Measurements from ENCODE around the gene PFN1. TPM values are rescaled to one million over a fixed set of nuclear protein-coding genes. Genes with fewer than 3 reads are reported as not detected.

Gene PFN1
- total RNA-seq, 1 donor from 2014 or later = 1,346 TPM

DNA sequence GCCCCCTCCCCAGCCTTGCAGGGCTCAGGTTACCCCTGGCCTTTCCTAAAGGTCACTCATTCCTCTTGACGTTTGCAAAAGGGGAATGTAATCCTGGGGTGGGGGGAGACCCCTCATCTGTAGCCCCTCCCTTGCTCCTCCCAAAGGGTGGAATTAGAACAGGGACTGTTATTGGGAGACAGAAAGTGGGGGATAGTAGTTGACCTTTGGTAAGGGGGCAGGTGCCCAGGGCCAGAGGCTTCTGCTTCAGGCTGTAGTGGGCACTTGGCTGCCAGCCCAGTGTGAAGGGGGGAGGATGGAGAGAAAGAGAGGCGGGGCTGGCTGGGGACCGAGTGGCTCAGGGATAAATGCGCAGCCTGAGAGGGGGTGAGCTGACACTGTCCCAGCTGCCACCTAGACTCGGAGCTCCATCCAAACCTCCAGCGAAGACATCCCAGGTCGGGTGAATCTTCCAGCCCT, 2.4 kb upstream of the PFN1 start, which contains the start of gene ENO3:
Gene ENO3 (plus strand): TSS at position 374 of the 459 bp plus-strand sequence. CDS start 711 bp downstream, outside the sequence.
- H3K4me2 ChIP-seq (ENCODE audit: low read length) = peak within 1 kb of the TSS; percentile 99
- H4K20me1 ChIP-seq (ENCODE audit: insufficient read depth, low read length) = peaks cover 26% of the 10 kb centered on the region
- TF ChIP-seq EZH2 (IDR thresholded peaks at IDR 0.05; ENCODE audit: insufficient read depth, low read length) = no peak
- TF ChIP-seq, protein P1, sequence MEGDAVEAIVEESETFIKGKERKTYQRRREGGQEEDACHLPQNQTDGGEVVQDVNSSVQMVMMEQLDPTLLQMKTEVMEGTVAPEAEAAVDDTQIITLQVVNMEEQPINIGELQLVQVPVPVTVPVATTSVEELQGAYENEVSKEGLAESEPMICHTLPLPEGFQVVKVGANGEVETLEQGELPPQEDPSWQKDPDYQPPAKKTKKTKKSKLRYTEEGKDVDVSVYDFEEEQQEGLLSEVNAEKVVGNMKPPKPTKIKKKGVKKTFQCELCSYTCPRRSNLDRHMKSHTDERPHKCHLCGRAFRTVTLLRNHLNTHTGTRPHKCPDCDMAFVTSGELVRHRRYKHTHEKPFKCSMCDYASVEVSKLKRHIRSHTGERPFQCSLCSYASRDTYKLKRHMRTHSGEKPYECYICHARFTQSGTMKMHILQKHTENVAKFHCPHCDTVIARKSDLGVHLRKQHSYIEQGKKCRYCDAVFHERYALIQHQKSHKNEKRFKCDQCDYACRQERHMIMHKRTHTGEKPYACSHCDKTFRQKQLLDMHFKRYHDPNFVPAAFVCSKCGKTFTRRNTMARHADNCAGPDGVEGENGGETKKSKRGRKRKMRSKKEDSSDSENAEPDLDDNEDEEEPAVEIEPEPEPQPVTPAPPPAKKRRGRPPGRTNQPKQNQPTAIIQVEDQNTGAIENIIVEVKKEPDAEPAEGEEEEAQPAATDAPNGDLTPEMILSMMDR (IDR thresholded peaks at IDR 0.05; ENCODE audit: insufficient read depth, low read depth, low read length) = no peak
- H3K27me3 Mint-ChIP-seq (ENCODE audit: low read depth, unreplicated experiment) = no peaks in the 10 kb centered on the region
- H3K4me1 ChIP-seq (ENCODE audit: insufficient read depth, low read length) = peaks cover 29% of the 10 kb centered on the region
- no peaks in the 10 kb centered on the region for H3K9me3 ChIP-seq (ENCODE audit: insufficient read depth, low read depth, low read length)
- no peak for DNase-seq (ENCODE audit: low read depth)
- peaks cover 26% of the 10 kb centered on the region for H3K79me2 ChIP-seq (ENCODE audit: insufficient read depth, low read length)
- peak within 1 kb of the TSS; percentile 75 for H3K9ac ChIP-seq (ENCODE audit: low read length)
- H3K9me3 Mint-ChIP-seq (ENCODE audit: unreplicated experiment) = no peaks in the 10 kb centered on the region
- no peaks in the 10 kb centered on the region for H3K27me3 ChIP-seq (ENCODE audit: insufficient read depth, low read length)
- H3K36me3 ChIP-seq (ENCODE audit: insufficient read depth, low read length) = peaks cover 8% of the 10 kb centered on the region
- H2AFZ ChIP-seq (ENCODE audit: low read depth, low read length) = peak within 1 kb of the TSS; percentile 64
- H3K36me3 Mint-ChIP-seq (ENCODE audit: low read depth, unreplicated experiment) = peaks cover 13% of the 10 kb centered on the region
- peak within 1 kb of the TSS; percentile 62 for H3K27ac Mint-ChIP-seq (ENCODE audit: unreplicated experiment)
- no peak for FAIRE-seq
- H3K4me1 Mint-ChIP-seq (ENCODE audit: low read depth, unreplicated experiment) = peaks cover 28% of the 10 kb centered on the region
- H3K4me3 ChIP-seq (ENCODE audit: insufficient read depth, low read depth, low read length) = peak within 1 kb of the TSS; percentile 22
- peak within 1 kb of the TSS; percentile 81 for H3K4me3 Mint-ChIP-seq (ENCODE audit: unreplicated experiment)
- H3K27ac ChIP-seq (ENCODE audit: low read depth, low read length) = peak within 1 kb of the TSS; percentile 66

- Histone ChIP-seq H3K27me3 (ENCODE audit: insufficient read depth, low read length) (no peaks in the 10 kb centered on the region), H3K9ac (ENCODE audit: low read length) (peak overlapping the region; percentile 75), H3K4me3 (ENCODE audit: insufficient read depth, low read depth, low read length) (peak overlapping the region; percentile 22), H2AFZ (ENCODE audit: low read depth, low read length) (peak overlapping the region; percentile 64), H4K20me1 (ENCODE audit: insufficient read depth, low read length) (peaks cover 32% of the 10 kb centered on the region), H3K4me1 (ENCODE audit: insufficient read depth, low read length) (peaks cover 35% of the 10 kb centered on the region), H3K27ac (ENCODE audit: low read depth, low read length) (peak overlapping the region; percentile 66), H3K36me3 (ENCODE audit: insufficient read depth, low read length) (peaks cover 11% of the 10 kb centered on the region), H3K9me3 (ENCODE audit: insufficient read depth, low read depth, low read length) (no peaks in the 10 kb centered on the region), H3K4me2 (ENCODE audit: low read length) (peak overlapping the region; percentile 99), H3K79me2 (ENCODE audit: insufficient read depth, low read length) (peaks cover 31% of the 10 kb centered on the region)
- Mint-ChIP-seq H3K27ac (ENCODE audit: unreplicated experiment) (peak overlapping the region; percentile 62), H3K9me3 (ENCODE audit: unreplicated experiment) (no peaks in the 10 kb centered on the region), H3K27me3 (ENCODE audit: low read depth, unreplicated experiment) (no peaks in the 10 kb centered on the region), H3K4me1 (ENCODE audit: low read depth, unreplicated experiment) (peaks cover 34% of the 10 kb centered on the region), H3K36me3 (ENCODE audit: low read depth, unreplicated experiment) (peaks cover 14% of the 10 kb centered on the region), H3K4me3 (ENCODE audit: unreplicated experiment) (peak overlapping the region; percentile 81)
- FAIRE-seq (no peak), DNase-seq (ENCODE audit: low read depth) (no peak)
- TF ChIP-seq, protein P1 (IDR thresholded peaks at IDR 0.05; ENCODE audit: insufficient read depth, low read depth, low read length) = no peak
- no peak for TF ChIP-seq EZH2 (IDR thresholded peaks at IDR 0.05; ENCODE audit: insufficient read depth, low read length)
Observed at GRCh38 chr17:4950075-4950745, 1.9 kb upstream of the PFN1 start.
